ENCODE data around the gene PIK3R1.

Gene PIK3R1

GRCh38 chr5:68331192-68332079, 115.9 kb downstream of the PIK3R1 start:
- DNase-seq (ENCODE audit: low read depth in 2 of 2): no peak

DNA sequence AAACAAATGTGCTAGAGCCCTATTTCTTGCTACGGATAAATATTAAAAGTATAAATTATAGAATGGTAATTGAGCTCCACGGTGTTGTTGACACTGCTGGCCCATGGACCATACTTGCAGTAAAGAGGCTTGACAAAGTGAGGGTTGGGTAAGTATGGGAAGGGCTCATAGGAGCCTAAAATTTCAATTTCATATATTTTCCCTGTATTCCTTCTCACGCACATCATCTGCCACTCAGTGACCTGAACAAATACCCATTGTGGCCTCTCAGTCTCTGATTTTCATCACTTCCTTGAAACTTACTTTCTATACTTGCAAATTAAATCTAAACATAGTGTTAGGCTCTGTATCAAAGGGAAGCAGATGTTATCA, 116.5 kb downstream of the PIK3R1 start:
- DNase-seq (ENCODE audit: low read depth in 2 of 2): no peak

GRCh38 chr5:68332556-68332955, 117.0 kb downstream of the PIK3R1 start:
- DNase-seq (ENCODE audit: low read depth in 2 of 2): no peak

DNA sequence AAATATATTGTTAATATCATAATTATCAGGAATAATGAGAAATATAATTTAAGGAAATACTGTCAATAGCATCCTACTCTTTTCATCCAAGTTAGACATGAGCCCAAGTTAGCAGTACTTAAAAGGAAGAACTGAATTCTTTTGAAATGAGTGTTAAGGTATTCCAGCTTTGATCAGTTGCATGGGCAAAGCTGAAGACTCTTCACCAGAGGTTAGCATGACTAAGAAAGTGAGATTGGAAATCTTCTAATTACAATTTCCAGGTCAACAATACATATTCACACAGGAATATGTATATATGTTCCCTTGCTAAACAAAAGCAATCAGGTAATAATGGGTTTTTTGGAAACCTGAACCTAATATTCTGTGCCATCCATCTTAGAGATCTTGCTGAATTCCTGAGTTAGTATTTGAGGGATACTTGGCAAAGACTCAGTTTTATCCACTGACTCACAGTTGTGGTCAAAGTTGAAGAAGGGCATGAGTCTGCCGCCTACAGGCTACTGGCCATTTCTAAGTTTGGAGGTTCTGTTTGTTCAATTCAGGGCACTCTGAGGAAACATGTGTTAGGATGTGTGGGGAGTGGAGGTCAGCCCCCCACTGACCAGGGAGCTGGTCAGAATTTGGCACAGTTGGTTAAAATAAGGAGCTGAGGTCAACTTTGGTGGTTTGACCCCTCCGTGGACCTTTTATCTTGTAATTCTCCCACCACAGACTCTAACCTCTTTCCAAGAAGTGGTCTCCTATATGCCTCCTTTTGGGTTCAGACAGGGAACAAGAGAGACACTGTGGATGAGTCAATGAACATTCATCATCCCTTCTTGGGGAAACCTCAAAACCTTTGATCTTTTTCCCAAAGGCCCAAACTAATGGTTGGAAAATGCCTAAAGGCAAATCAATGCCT, 118.3 kb downstream of the PIK3R1 start:
- DNase-seq (ENCODE audit: low read depth in 2 of 2): no peak

DNA sequence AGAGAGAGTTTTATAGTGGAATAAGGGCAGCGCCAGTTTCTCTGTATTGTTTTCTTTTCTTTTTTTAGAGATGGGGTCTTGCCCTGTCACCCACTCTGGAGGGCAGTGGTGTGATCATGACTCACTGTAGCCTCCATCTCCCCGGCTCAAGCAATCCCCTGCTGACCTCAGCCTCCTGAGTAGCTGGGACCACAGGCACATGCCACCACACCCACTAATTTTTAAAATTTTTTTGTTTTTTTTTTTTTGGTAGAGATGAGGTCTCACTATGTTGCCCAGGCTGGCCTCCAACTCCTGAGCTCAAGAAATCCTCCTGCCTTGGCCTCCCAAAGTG, 119.0 kb downstream of the PIK3R1 start:
- DNase-seq (ENCODE audit: low read depth in 2 of 2): no peak

DNA sequence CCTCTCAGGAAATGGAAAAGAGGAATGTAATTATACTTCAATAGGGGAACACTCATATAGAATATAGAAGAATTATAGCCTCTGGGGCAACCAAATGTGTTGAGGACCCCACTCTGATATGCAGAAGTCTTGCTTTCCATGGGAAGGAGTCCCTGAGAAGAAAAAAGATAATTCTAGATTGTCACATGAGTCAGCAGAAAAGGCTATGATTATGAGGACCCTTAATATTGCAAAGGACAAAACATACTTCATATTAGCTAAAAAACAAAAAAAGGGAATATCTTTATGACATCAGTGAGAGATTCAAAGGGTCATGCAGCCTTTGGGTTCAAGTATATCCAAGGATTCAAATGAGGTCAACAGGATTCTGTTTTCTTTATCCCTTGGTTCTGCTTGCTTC, 119.5 kb downstream of the PIK3R1 start:
- no peak for DNase-seq (ENCODE audit: low read depth in 2 of 2)

- DNase-seq (ENCODE audit: low read depth in 2 of 2): no peak
Observed at GRCh38 chr5:68336200-68336599, 120.6 kb downstream of the PIK3R1 start.

GRCh38 chr5:68337235-68337634, 121.7 kb downstream of the PIK3R1 start:
- DNase-seq (ENCODE audit: low read depth in 2 of 2): no peak

DNA sequence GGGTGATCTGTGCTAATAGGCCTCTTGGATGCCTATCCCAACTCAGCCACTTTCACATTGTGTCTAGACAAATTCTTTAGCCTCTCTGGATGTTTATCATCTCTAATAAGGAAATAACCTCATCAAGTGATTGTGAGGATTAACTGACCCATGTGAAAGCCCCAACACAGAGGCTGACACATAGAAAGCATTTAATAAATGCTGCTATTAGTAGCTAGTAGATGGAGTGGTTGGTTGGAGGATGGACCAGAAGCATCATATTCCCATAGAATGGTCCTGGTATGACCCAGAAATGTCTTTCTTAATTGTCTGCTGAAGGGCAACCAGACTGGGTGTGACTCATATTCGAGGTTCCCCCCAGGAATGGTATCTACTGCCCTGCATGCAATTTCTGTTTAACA, 124.4 kb downstream of the PIK3R1 start:
- DNase-seq (ENCODE audit: low read depth in 2 of 2): no peak

- no peak for DNase-seq (ENCODE audit: low read depth in 2 of 2)
Observed at GRCh38 chr5:68341006-68341405, 125.5 kb downstream of the PIK3R1 start.

- DNase-seq (ENCODE audit: low read depth in 2 of 2): no peak
Observed at GRCh38 chr5:68342693-68343092, 127.1 kb downstream of the PIK3R1 start.

DNA sequence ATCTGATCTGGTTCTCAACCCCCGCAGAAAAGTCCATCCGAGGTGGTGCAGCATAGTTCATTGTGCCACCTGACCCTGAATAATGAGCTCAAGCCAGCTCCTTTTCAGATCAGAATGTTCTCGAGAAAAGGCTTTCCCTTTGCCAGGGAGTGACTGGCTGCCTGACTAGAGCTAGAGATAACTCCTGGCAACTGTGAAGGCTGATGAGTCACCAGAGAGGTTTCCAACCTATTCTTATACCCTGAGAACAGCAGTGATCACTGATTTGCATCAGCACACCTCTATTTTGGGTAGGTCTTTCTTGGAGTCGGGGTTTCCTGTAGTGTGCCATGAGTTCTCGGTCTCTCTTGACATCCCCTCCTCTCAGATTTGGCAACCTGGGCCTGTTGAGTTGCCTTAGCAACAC, 127.9 kb downstream of the PIK3R1 start:
- DNase-seq (ENCODE audit: low read depth in 2 of 2): peak; percentile 11 to 28

DNA sequence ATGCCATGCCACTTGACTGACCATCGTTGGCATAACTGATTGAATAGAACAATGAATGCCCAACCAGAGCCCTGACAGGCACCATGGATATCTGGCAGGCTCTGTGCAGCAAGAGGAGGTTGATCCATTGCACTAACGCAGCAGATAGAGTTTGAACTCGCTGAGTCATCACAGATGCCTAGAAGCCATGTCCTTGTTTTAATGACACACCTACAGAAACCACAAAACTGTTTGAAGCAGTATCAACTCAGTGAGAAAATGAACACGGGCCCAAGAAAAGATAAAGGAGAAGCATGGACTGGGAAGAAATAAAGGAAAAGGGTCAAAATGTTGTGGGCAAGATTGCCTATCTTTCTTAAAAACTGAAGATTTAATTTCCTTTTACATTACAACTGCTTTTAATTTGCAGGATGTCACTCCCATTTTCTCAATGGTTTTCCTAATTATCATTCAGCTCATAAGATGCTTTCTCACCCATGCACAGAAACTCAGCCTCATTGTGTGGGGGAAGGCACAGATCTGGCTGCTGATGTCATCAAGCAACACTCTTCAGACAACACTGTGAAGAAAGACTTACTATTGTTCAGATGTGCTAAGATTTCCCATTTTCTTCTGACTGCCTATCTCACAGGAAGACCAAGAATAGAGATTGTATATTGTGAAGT, 129.0 kb downstream of the PIK3R1 start:
- no peak for DNase-seq (ENCODE audit: low read depth in 2 of 2)

DNA sequence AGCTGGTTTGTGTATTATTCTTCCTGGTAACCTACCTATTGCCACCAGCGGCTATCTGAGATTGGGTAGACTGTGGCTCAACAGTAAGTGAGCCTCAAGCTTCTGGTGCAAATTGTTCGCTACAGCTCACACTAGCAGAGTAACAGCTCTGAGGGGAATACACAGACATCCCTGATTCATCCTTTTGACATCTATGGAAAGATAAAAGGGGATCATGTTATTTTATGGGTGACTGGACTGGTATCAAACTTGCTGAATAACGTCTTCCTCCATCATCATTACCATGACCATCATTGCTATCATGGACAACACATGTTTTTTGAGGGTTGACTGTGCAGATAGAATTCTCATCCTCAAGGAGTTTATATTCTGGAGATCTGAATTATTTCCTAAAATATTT, 129.6 kb downstream of the PIK3R1 start:
- no peak for DNase-seq (ENCODE audit: low read depth in 2 of 2)

GRCh38 chr5:68345582-68345981, 130.0 kb downstream of the PIK3R1 start:
- DNase-seq (ENCODE audit: low read depth in 2 of 2): no peak

DNA sequence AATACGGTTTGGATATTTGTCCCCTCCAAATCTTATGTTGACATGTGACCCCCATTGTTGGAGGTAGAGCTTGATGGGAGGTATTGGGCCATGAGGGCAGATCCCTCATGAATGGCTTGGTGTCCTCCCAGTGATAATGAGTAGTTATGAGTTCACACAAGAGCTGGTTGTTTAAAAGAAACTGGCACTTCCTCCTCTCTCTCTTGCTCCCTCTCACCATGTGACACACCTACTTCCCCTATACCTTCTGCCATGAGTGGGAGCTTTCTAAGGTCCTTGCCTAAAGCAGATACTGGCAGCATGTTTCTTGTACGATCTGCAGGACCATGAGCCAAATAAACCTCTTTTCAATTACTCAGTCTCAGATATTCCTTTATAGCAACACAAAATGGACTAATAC, 132.0 kb downstream of the PIK3R1 start:
- no peak for DNase-seq (ENCODE audit: low read depth in 2 of 2)

GRCh38 chr5:68348447-68349222, 133.1 kb downstream of the PIK3R1 start:
- DNase-seq (ENCODE audit: low read depth in 2 of 2): no peak

- no peak for DNase-seq (ENCODE audit: low read depth in 2 of 2)
Observed at GRCh38 chr5:68350176-68350575, 134.6 kb downstream of the PIK3R1 start.

All from stimulated activated CD8-positive, alpha-beta memory T cell treated with anti-CD3 and anti-CD28 coated beads, Interleukin-15, amount 100 ng/mL, for 48 hours (primary cell).